HG03378 (cell line): Measurements from ENCODE around the gene EEF2K.

ENCODE experiments used
- ATAC-seq: cut with Tn5 transposase; IDR thresholded peaks from one replicate; pipeline ENCODE4 v1.9.1; 2021; ENCODE audit warnings: mild to moderate bottlenecking, moderate library complexity; ENCODE audit not compliant: unreplicated experiment

Gene EEF2K

DNA sequence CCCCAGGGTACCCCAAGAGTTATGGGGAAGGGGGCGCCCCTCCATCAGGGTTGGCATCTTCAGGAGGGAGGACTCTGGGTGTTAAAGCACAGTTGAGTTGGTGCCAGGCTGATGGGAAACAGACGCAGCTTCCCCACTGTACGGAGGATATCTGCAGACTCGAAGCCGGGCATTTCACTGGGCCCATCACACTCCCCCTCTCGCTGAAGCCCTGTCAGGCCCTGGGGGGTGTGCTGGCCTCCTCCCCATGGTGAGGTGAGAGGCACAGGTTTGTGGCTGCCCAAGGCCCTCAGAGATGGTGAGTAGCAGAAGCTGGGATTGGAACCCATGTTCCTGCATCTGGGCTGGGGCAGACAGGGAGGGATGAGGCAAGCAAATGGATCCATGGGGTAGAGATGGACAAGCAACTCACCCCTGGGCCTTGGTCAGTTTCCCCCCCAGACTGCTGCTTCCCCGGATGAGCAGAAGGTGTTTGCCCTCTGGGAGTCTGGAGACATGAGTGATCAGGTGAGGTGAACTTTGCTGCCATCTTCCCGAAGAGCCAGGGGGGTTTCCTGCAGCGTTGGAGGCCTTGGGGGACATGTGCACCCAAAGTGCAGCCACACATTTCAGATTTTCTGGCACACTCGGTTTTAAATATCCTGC lies 122.1 kb downstream of the EEF2K start:
- no peak for ATAC-seq

DNA sequence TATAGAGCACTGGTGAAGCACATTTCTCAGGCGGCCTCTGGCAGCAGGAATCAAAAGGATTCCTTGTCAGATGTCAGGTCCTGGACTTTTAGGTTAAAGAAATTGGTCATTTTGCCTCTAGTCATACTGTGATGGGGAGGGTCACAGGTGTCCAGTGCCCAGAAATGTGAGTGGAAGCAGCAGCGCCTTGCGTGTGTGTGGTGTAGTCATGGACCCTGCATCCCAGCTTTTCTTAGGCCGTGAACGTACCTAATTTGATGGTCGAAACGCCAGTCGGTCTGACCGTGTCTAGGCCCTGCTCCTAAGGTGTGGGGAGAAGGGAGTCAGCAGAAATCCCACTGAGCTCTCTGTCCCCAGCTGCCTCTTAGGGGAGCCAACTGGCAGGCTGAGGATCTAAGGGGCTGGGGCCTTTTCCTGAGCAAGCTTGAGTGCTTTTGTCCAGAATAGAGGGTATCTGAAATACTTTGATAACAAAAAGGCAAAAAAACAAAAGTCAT lies 123.2 kb downstream of the EEF2K start:
- no peak for ATAC-seq

DNA sequence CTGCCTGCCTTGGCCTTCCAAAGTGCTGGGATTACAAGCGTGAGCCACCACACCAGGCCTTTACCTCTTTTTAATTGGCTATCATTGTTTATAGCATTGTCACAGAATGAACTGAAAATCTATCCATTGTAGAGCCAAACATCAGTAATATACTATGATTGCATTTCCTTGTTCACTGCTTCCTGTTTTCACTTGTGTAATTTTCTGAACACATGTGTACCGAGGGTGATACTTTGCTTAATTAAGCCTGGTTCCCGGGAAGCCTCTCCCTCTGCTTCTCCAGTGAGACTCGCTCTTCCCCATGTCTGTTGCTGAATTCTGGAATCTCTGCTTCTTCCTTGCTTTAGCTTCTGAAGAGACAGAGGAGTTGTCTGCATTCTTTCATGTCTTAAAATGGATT lies 124.2 kb downstream of the EEF2K start:
- no peak for ATAC-seq

DNA sequence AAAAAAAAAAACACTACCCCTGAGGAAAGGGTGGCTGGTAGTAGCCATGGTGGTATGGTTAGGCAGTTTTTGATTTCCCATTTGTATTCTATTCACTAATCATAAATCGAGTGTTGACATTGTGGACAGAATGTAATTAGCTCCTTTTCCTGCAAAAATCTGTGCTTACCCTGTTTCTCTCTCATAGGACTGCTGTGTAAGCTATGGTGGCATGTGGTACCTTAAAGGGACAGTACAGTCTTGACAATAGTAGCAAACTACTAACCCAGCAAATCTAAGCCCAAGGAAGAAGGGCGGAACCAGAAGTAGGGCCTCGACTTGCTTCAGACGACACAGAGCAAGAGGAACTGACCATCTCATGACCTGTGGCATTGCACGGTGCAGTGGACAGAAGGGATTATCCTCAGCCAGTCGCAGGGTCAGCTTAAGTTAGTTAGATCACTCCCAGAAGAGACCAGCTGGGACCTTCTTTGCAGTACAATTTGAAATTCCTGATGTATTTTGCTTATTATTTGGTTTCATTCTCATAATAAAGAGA lies 127.4 kb downstream of the EEF2K start:
- ATAC-seq, result no peak

DNA sequence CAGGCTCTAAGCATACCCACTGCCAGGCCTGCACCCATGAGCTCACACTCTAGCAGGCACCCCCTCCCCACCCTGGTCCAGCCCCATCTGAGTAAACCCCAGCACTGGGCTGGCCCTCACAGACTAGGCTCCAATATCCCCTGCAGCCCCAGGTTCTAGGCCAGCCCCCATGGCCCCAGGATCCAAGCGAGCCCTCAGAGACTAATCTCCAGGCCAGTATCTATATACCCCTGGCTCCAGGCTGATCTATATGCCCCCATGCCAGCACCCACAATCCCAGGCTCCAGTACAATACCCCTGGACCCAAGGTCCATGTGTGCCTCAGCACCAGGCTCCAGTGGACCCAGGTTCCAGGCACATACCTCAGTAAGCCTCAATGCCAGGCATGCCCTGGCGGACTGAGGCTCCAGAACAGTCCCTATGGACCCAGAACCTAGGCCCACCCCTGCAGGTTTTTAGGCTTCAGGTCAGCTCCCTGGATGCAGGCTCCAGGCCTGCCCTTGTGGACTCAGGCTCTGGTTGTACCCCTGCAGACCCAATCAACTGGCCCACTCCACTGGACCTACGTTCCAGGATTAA lies 129.7 kb downstream of the EEF2K start:
- no peak for ATAC-seq

DNA sequence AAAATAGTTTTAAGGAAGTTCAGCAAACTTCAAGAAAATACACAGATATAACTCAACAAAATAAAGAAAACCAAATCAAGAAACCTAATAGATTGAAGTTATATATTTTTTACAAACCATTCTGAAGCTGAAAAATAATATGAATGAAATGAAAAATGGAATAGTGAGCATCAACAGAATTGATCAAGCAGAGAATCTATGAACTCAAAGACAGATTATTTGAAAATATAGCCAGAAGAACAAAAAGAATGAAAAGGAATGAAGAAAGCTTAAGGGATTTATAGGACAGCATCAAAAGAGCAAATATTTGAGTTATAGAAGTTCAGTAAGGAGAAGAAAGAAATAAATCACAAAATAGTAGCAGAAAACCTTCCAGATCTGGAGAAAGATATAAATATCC lies 130.5 kb downstream of the EEF2K start:
- no peak for ATAC-seq

DNA sequence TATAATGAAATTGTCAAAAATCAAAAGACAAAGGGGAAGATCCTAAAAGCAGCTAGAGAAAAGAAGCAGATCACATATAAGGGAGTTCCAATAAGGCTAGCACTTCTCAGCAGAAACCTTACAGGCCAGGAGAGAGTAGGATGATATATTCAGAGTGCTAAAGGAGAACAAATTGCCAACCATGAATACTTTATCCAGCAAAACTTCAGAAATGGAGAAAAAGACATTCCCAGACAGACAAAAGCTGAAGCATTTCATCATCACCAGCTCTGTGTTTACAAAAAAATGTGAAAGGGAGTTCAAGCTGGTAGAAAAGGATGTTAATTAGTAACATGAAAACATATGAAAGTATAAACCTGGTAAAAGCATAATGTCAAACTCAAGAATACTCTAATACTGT lies 131.0 kb downstream of the EEF2K start:
- no peak for ATAC-seq

DNA sequence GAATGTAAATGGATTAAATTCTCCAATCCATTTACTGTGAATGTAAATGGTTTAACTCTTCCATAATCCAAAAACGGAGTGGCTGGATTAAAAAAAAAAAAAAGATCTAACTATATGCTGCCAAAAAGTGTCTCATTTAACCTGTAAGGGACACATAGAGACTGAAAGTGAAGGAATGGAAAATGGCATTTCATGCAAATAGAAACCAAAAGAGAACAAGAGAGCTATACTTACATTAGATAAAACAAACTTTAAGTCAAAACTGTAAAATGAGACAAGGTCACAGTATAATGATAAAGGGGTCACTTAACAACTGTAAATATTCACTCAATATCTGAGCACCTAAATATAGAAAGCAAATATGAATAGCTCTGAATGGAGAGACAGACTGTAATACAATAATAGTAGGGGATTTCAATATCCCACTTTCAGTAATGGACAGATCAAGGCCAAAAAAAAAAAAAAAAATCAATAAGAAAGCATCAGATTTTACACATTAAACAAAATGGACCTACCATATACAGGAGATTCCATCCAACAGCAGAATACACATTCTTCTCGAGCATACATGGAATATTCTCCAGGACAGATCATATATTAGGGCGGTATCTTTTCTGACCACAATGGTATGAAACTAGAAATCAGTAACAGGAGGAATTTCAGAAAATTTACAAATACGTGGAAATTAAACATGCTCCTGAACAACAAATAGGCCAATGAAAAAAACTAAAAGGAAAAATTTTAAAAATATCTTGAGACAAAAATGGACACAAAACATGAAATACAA lies 132.0 kb downstream of the EEF2K start:
- no peak for ATAC-seq
